ENCODE results near the gene SMTNL1. TPM values are rescaled to one million over a fixed set of nuclear protein-coding genes. Genes with fewer than 3 reads are reported as not detected.

SMTNL1 gene
- total and polyA plus RNA-seq, 9 of the 15 experiments (the other 6 are each of a cell fraction or from before 2014, with no cell fraction given) = not detected

GRCh38 chr11:57514538-57515331 lies 22.7 kb upstream of the SMTNL1 start (continued):
- TF ChIP-seq MGA (IDR thresholded peaks at IDR 0.05) (peak; percentile 80), KDM2B (CRISPR knock-in tag; IDR thresholded peaks at IDR 0.05) (no peak; the same call in 1 of the 2 replicates), HOXB6 (CRISPR knock-in tag; IDR thresholded peaks at IDR 0.05; ENCODE audit: borderline replicate concordance) (no peak), ZNF395 (CRISPR knock-in tag; IDR thresholded peaks at IDR 0.05) (no peak), MIER1 (IDR thresholded peaks at IDR 0.05; ENCODE audit: low read depth) (0 out of 2 replicates have a peak, but pooled peaks have one; percentile 15), HINFP (tag; conservative IDR thresholded peaks at IDR 0.05; ENCODE audit: low read depth) (no peak), SLC30A9 (CRISPR knock-in tag; IDR thresholded peaks at IDR 0.05) (no peak), MEIS2 (IDR thresholded peaks at IDR 0.05; ENCODE audit: partially characterized antibody) (no peak), ARID1B (IDR thresholded peaks at IDR 0.05) (0 out of 2 replicates have a peak, but pooled peaks have one; percentile 31), GATA2 (CRISPR knock-in tag; IDR thresholded peaks at IDR 0.05) (no peak), ARID2 (IDR thresholded peaks at IDR 0.05) (no peak), CBX5 (IDR thresholded peaks at IDR 0.05; ENCODE audit: borderline replicate concordance, low read depth) (no peak), ZNF232 (CRISPR knock-in tag; IDR thresholded peaks at IDR 0.05) (no peak), ELF1 (tag; IDR thresholded peaks at IDR 0.05) (no peak)

All from K562 (cell line).